K562 (cell line): ENCODE measurements around the gene UBE2M. TPM values are rescaled to one million over a fixed set of nuclear protein-coding genes. Genes with fewer than 3 reads are reported as not detected.

Source experiments
- CBX1 ChIP-seq: sonication (generic); IDR thresholded peaks from 2 replicates; pipeline ENCODE4 v1.6.1; 2016; ENCODE audit warnings: antibody characterized with exemption, low read depth, mild to moderate bottlenecking
- E2F8 ChIP-seq: fragments of 450-650 bp; IDR thresholded peaks from 2 replicates; pipeline ENCODE4 v1.7.1; 2018; ENCODE audit warnings: mild to moderate bottlenecking, low read depth; ENCODE audit not compliant: partially characterized antibody
- ETS2 ChIP-seq: IDR thresholded peaks from 2 replicates; pipeline ENCODE4 v1.6.1; 2016; ENCODE audit warnings: borderline replicate concordance, missing genetic modification characterization, mild to moderate bottlenecking, moderate library complexity, missing compliant biosample characterization; ENCODE audit not compliant: poor library complexity, severe bottlenecking
- HOXB6 ChIP-seq: fragments of 250-450 bp; sonication (Bioruptor Pico); IDR thresholded peaks from 2 replicates; pipeline ENCODE4 v1.5.1; 2022; ENCODE audit warnings: mild to moderate bottlenecking, borderline replicate concordance
- KDM2B ChIP-seq: fragments of 250-450 bp; sonication (Bioruptor Pico); IDR thresholded peaks from 2 replicates; pipeline ENCODE4 v1.8.0; 2021; ENCODE audit warnings: mild to moderate bottlenecking, moderate library complexity
- MITF ChIP-seq: IDR thresholded peaks from 2 replicates; pipeline ENCODE4 v1.6.1; 2014; ENCODE audit warnings: antibody characterized with exemption
- MYNN ChIP-seq, 2 experiments: sonication (generic); formaldehyde crosslinking in 1 of 2; IDR thresholded peaks; 2 replicates each; pipeline versions ENCODE4 v1.5.0 to v1.6.1; 2016 to 2020; ENCODE audit warnings: antibody characterized with exemption in 1 of 2, missing genetic modification reagents in 1 of 2
- NCOA2 ChIP-seq, 2 experiments: fragments of 450-650 bp; IDR thresholded peaks; 2 replicates each; pipeline ENCODE4 v1.6.1; 2018; ENCODE audit warnings: mild to moderate bottlenecking in 2 of 2, moderate library complexity in 1 of 2; ENCODE audit not compliant: partially characterized antibody in 2 of 2
- PHF21A ChIP-seq: fragments of 450-650 bp; IDR thresholded peaks from 2 replicates; pipeline ENCODE4 v1.6.1; 2017; ENCODE audit warnings: low read depth, borderline replicate concordance
- SFPQ ChIP-seq: fragments of 200-400 bp; formaldehyde crosslinking; IDR thresholded peaks from 2 replicates; pipeline ENCODE4 v1.6.1; 2017; ENCODE audit warnings: mild to moderate bottlenecking, low read depth, low read length, moderate library complexity
- SRSF3 ChIP-seq: fragments of 200-400 bp; formaldehyde crosslinking; IDR thresholded peaks from 2 replicates; pipeline ENCODE4 v1.6.1; 2016; ENCODE audit warnings: mild to moderate bottlenecking, low read length, moderate library complexity; ENCODE audit not compliant: insufficient read depth
- USF1 ChIP-seq: sonication (generic); formaldehyde crosslinking; IDR thresholded peaks from 2 replicates; pipeline ENCODE4 v1.9.0; 2022; ENCODE audit warnings: mild to moderate bottlenecking, missing genetic modification reagents
- ZHX1 ChIP-seq: fragments of 150-350 bp; conservative IDR thresholded peaks from 2 replicates; pipeline ENCODE4 v1.6.1; 2014; ENCODE audit warnings: low read length
- ZNF197 ChIP-seq: fragments of 200-800 bp; sonication (Bioruptor generic); IDR thresholded peaks from 2 replicates; pipeline ENCODE4 v1.6.1; 2016; ENCODE audit warnings: low read depth, missing genetic modification characterization, missing compliant biosample characterization
- ZNF224 ChIP-seq: sonication (generic); formaldehyde crosslinking; IDR thresholded peaks from 2 replicates; pipeline ENCODE4 v1.8.0; 2022; ENCODE audit warnings: mild to moderate bottlenecking, missing genetic modification reagents
- ZNF311 ChIP-seq: fragments of 250-450 bp; sonication (Bioruptor Pico); IDR thresholded peaks from 2 replicates; pipeline ENCODE4 v1.4.0; 2020; ENCODE audit warnings: mild to moderate bottlenecking, moderate library complexity
- polyA plus RNA-seq, 8 experiments: library from polyadenylated mRNA; depleted of rRNA in 4 of 8; stranded (reverse) in 5 of 8; unstranded in 3 of 8; fragments of >200 nt; fragmentation: Nextera tagmentation in 2 of 8; fragmentation: Illumina TruSeq in 1 of 8; extraction: Ambion mirVana in 2 of 8; extraction: Trizol in 1 of 8; gene quantifications; 2 replicates each; pipeline versions ENCODE4 v1.2.1 to v1.2.3, GENCODE V29; 2011 to 2014; ENCODE audit warnings: inconsistent platforms in 1 of 8, missing spikeins in 1 of 8
- total RNA-seq, 7 experiments: library from RNA; depleted of rRNA in 6 of 7; stranded (reverse); fragments of >200 nt in 6 of 7; fragmentation: Illumina TruSeq in 2 of 7; extraction: Trizol in 2 of 7; gene quantifications; 2 replicates each; pipeline versions ENCODE4 v1.2.1 to v1.2.3, GENCODE V29; 2011 to 2021; ENCODE audit warnings: low replicate concordance in 1 of 7

The UBE2M gene
- total and polyA plus RNA-seq, 9 of the 15 experiments (the other 6 are each of a cell fraction or from before 2014, with no cell fraction given), result 0.92 to 163 (median 85.7) TPM

- TF ChIP-seq E2F8 (peak; percentile 93), ZNF197 (CRISPR knock-in tag) (no peak), SFPQ (no peak), MYNN (IDR thresholded peaks at IDR 0.05) (peak; percentile 88), MYNN (CRISPR knock-in tag; IDR thresholded peaks at IDR 0.05) (no peak), HOXB6 (CRISPR knock-in tag) (no peak; the same call in 1 of the 2 replicates), NCOA2 (IDR thresholded peaks at IDR 0.05; ENCODE audit: partially characterized antibody in 2 of 2) (no peak), CBX1 (peak; percentile 66; the same call in 1 of the 2 replicates), KDM2B (CRISPR knock-in tag) (no peak), USF1 (CRISPR knock-in tag) (peak; percentile 30; the same call in 1 of the 2 replicates), SRSF3 (no peak), ZNF311 (CRISPR knock-in tag) (no peak), ZHX1 (no peak), MITF (no peak), ETS2 (no peak), ZNF224 (CRISPR knock-in tag) (0 out of 2 replicates have a peak, but pooled peaks have one; percentile 54), PHF21A (no peak)
Measured at GRCh38 chr19:58554494-58555368, 3.7 kb downstream of the UBE2M start, which contains the start of gene CHMP2A (continued).
